A673 (cell line): ENCODE results near the gene PNMA8C.

ENCODE experiments used
- CTCF ChIP-seq: fragments of 300-800, 200-600 bp; sonication (generic); conservative IDR thresholded peaks from 2 replicates; pipeline ENCODE4 v1.5.1; 2017; ENCODE audit warnings: low read depth, mild to moderate bottlenecking, antibody characterized with exemption, low read length, moderate library complexity, mixed read lengths
- EZH2 ChIP-seq: fragments of 200-600 bp; sonication (generic); IDR thresholded peaks from 2 replicates; pipeline ENCODE4 v1.6.1; 2017; ENCODE audit warnings: borderline replicate concordance, low read depth, mild to moderate bottlenecking, mixed read lengths, antibody characterized with exemption, low read length; ENCODE audit not compliant: poor library complexity, severe bottlenecking

- TF ChIP-seq CTCF (no peak), EZH2 (no peak)
Observed at GRCh38 chr19:46384396-46384795, 44.3 kb downstream of the PNMA8C start.
